Measurements from ENCODE around the gene SLCO2B1.

- TF ChIP-seq POLR2A (IDR thresholded peaks at IDR 0.05; ENCODE audit: control extremely low read depth in 1 of 2, low read depth in 2 of 2, low read length in 2 of 2) (no peak), RAD21 (IDR thresholded peaks at IDR 0.05 in 1 of 2, conservative IDR thresholded peaks at IDR 0.05 in 1 of 2; ENCODE audit: low read depth in 2 of 2, low read length in 2 of 2) (no peak)
- TF ChIP-seq, protein P1, sequence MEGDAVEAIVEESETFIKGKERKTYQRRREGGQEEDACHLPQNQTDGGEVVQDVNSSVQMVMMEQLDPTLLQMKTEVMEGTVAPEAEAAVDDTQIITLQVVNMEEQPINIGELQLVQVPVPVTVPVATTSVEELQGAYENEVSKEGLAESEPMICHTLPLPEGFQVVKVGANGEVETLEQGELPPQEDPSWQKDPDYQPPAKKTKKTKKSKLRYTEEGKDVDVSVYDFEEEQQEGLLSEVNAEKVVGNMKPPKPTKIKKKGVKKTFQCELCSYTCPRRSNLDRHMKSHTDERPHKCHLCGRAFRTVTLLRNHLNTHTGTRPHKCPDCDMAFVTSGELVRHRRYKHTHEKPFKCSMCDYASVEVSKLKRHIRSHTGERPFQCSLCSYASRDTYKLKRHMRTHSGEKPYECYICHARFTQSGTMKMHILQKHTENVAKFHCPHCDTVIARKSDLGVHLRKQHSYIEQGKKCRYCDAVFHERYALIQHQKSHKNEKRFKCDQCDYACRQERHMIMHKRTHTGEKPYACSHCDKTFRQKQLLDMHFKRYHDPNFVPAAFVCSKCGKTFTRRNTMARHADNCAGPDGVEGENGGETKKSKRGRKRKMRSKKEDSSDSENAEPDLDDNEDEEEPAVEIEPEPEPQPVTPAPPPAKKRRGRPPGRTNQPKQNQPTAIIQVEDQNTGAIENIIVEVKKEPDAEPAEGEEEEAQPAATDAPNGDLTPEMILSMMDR (IDR thresholded peaks at IDR 0.05; ENCODE audit: control extremely low read depth in 1 of 3, insufficient read depth in 1 of 3, low read depth in 1 of 3, low read length in 3 of 3), result no peak
These were observed 79.7 kb downstream of the SLCO2B1 start for GRCh38 chr11:75230621-75231020.

All from H1 (cell line).